Caco-2 (cell line): Measurements from ENCODE around the gene PDE11A. TPM values are rescaled to one million over a fixed set of nuclear protein-coding genes. Genes with fewer than 3 reads are reported as not detected.

Source experiments
- BruUV-seq: library from RNA; stranded (reverse); fragments of 400-500 nt; replicated peaks from 2 replicates; lab custom pipeline; 2021; lab: Mats Ljungman, UMichigan
- CTCF ChIA-PET: fragments of 300-600 bp; sonication (Branson Sonifier 250); formaldehyde crosslinking; loops from one replicate; lab custom pipeline; 2022; ENCODE audit warnings: antibody characterized with exemption; lab: Charles Lee
- POLR2A ChIA-PET: fragments of 300-600 bp; sonication (Branson Sonifier 250); formaldehyde crosslinking; loops from one replicate; lab custom pipeline; 2022; ENCODE audit warnings: antibody characterized with exemption; lab: Charles Lee
- DNase-seq, 2 experiments: peaks; one replicate each; pipeline versions ENCODE4 v3.0.0 to v3.0.0-alpha.2; 2020 to 2022
- H3K27me3 ChIP-seq: replicated peaks from 2 replicates; pipeline ENCODE4 v1.6.0; 2011; ENCODE audit warnings: low read length; ENCODE audit not compliant: control insufficient read depth, insufficient read depth
- H3K36me3 ChIP-seq: 2 replicates; pipeline ENCODE4 v1.5.1; 2011; ENCODE audit warnings: low read length; ENCODE audit not compliant: control insufficient read depth, insufficient read depth
- H3K4me1 ChIP-seq: fragments of 250-450 bp; sonication (Bioruptor Pico); 2 replicates; pipeline ENCODE4 v1.5.1; 2020; ENCODE audit warnings: mild to moderate bottlenecking
- H3K4me3 ChIP-seq: 2 replicates; pipeline ENCODE4 v1.5.1; 2011; ENCODE audit warnings: low read depth, mild to moderate bottlenecking, control low read depth, low read length
- H3K9me3 ChIP-seq: fragments of 250-450 bp; sonication (Bioruptor Pico); 2 replicates; pipeline ENCODE4 v1.5.1; 2020; ENCODE audit warnings: mild to moderate bottlenecking, moderate library complexity
- H3K27ac Mint-ChIP-seq: one replicate; pipeline ENCODE4 v1.8.0; 2022; ENCODE audit warnings: mixed read lengths; ENCODE audit not compliant: unreplicated experiment
- H3K27me3 Mint-ChIP-seq: one replicate; pipeline ENCODE4 v1.8.0; 2022; ENCODE audit warnings: mixed read lengths; ENCODE audit not compliant: insufficient read depth, unreplicated experiment
- H3K36me3 Mint-ChIP-seq: one replicate; pipeline ENCODE4 v1.8.0; 2022; ENCODE audit warnings: mild to moderate bottlenecking, mixed read lengths; ENCODE audit not compliant: insufficient read depth, unreplicated experiment
- H3K4me1 Mint-ChIP-seq: one replicate; pipeline ENCODE4 v1.8.0; 2022; ENCODE audit warnings: low read depth, mixed read lengths; ENCODE audit not compliant: unreplicated experiment
- H3K4me3 Mint-ChIP-seq: one replicate; pipeline ENCODE4 v1.8.0; 2022; ENCODE audit warnings: mild to moderate bottlenecking, moderate library complexity, mixed read lengths; ENCODE audit not compliant: unreplicated experiment
- H3K9me3 Mint-ChIP-seq: one replicate; pipeline ENCODE4 v1.8.0; 2022; ENCODE audit warnings: mixed read lengths; ENCODE audit not compliant: unreplicated experiment
- intact Hi-C: fragments of 100-400 bp; cut with micrococcal nuclease; formaldehyde crosslinking; loops from one replicate; pipeline ENCODE4 v1.10.0; 2022; ENCODE audit not compliant: unreplicated experiment
- total RNA-seq: library from RNA; stranded (reverse); gene quantifications from 2 replicates; pipeline ENCODE4 v1.2.3, GENCODE V29; 2022
- TF ChIP-seq, protein P1 (sequence below), 2 experiments: fragments of 200-600 bp in 1 of 2; IDR thresholded peaks; 1 replicate in 1 of 2; 2 replicates in 1 of 2; pipeline versions ENCODE4 v1.5.1 to v1.8.0; 2011 to 2022; ENCODE audit warnings: antibody characterized with exemption in 1 of 2, control low read depth in 1 of 2, inconsistent platforms in 1 of 2, low read depth in 1 of 2, low read length in 1 of 2, mild to moderate bottlenecking in 1 of 2, moderate library complexity in 1 of 2; ENCODE audit not compliant: insufficient read depth in 1 of 2, severe bottlenecking in 1 of 2, unreplicated experiment in 1 of 2

Gene PDE11A
- total RNA-seq, 1 experiment from 2014 or later, result 0.25 TPM

DNA sequence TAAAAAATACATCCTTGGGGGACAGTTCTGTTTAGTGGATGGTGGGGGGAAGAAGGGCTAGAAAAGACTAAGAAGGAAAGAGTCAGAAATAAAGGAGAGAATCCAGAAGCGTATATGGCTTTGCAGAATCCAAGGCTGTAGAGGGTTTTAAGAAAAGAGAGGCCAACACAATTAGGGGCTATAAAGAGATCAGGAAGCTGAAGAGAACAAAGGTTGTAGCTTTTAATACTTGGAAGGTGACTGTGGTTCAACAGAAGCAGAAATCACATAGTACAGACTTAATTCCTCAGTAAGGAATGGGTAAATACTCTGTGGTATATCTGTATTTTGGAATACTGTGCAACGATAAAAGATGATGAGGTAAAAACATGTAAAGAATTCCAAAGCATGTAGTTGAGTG lies 393.6 kb downstream of the PDE11A start:
- TF ChIP-seq, protein P1, sequence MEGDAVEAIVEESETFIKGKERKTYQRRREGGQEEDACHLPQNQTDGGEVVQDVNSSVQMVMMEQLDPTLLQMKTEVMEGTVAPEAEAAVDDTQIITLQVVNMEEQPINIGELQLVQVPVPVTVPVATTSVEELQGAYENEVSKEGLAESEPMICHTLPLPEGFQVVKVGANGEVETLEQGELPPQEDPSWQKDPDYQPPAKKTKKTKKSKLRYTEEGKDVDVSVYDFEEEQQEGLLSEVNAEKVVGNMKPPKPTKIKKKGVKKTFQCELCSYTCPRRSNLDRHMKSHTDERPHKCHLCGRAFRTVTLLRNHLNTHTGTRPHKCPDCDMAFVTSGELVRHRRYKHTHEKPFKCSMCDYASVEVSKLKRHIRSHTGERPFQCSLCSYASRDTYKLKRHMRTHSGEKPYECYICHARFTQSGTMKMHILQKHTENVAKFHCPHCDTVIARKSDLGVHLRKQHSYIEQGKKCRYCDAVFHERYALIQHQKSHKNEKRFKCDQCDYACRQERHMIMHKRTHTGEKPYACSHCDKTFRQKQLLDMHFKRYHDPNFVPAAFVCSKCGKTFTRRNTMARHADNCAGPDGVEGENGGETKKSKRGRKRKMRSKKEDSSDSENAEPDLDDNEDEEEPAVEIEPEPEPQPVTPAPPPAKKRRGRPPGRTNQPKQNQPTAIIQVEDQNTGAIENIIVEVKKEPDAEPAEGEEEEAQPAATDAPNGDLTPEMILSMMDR (IDR thresholded peaks at IDR 0.05; ENCODE audit: insufficient read depth in 1 of 2, low read depth in 1 of 2, low read length in 1 of 2, severe bottlenecking in 1 of 2, unreplicated experiment in 1 of 2), result no peak
- Histone ChIP-seq H3K4me3 (no peak overlapping the region), H3K36me3 (no peaks in the 10 kb centered on the region), H3K4me1 (no peaks in the 10 kb centered on the region), H3K27me3 (peaks cover 1% of the 10 kb centered on the region; the same call in 1 of the 2 replicates), H3K9me3 (no peaks in the 10 kb centered on the region)
- Mint-ChIP-seq H3K9me3 (no peaks in the 10 kb centered on the region), H3K36me3 (no peaks in the 10 kb centered on the region), H3K27me3 (peaks cover 6% of the 10 kb centered on the region), H3K4me1 (no peaks in the 10 kb centered on the region), H3K4me3 (no peak overlapping the region), H3K27ac (no peak overlapping the region)
- CTCF ChIA-PET, result no interaction called here
- BruUV-seq, result no TSS peak
- intact Hi-C loops, result no loop called here
- POLR2A ChIA-PET, result no interaction called here
- no peak for DNase-seq

DNA sequence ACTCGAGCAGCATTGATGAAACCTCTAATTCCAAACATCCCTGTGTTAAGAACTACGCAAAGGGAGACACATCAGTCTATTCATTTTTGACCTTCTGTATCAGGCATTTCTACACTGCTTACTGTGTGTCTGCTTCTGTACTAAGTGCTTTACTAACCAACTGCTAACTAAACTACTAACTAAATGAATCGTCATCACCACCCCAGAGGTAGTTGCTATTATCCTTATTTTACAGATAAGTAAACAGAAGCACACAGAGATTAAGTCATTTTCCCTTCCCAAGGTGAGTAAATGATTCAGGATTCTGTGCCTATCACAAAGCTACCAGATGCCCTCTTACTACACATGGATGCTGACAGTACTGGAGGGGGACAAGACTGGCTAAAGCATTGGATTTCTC lies 395.9 kb downstream of the PDE11A start:
- H3K4me1 Mint-ChIP-seq, result no peaks in the 10 kb centered on the region
- no peaks in the 10 kb centered on the region for H3K9me3 Mint-ChIP-seq
- Histone ChIP-seq H3K36me3 (no peaks in the 10 kb centered on the region), H3K27me3 (peaks cover 1% of the 10 kb centered on the region; the same call in 1 of the 2 replicates), H3K9me3 (no peaks in the 10 kb centered on the region), H3K4me1 (no peaks in the 10 kb centered on the region), H3K4me3 (no peak overlapping the region)
- no peak overlapping the region for H3K4me3 Mint-ChIP-seq
- intact Hi-C loops, result no loop called here
- POLR2A ChIA-PET, result no interaction called here
- DNase-seq, result no peak
- BruUV-seq, result no TSS peak
- TF ChIP-seq, protein P1 (IDR thresholded peaks at IDR 0.05; ENCODE audit: insufficient read depth in 1 of 2, low read depth in 1 of 2, low read length in 1 of 2, severe bottlenecking in 1 of 2, unreplicated experiment in 1 of 2), result no peak
- no peaks in the 10 kb centered on the region for H3K36me3 Mint-ChIP-seq
- H3K27ac Mint-ChIP-seq, result no peak overlapping the region
- CTCF ChIA-PET, result no interaction called here
- peaks cover 6% of the 10 kb centered on the region for H3K27me3 Mint-ChIP-seq

DNA sequence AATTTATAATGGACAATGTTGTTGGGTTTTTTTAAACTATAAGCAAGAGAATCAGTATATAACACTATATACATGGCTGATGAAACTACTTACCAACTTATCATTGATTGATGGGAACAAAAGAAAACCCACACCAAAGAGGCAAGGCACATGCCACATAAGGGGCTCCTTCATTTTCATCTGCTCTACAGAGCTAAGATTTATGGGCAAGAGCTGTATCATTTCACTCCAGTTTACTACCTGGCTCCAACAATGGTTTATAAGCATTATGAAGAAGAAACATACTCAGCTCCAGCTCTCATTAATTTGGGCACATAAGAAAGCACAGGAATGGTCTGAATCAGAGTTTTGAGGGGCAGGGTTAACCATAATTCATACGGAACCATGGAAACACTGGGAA lies 396.8 kb downstream of the PDE11A start:
- Mint-ChIP-seq H3K9me3 (no peaks in the 10 kb centered on the region), H3K4me3 (no peak overlapping the region), H3K27ac (no peak overlapping the region), H3K36me3 (no peaks in the 10 kb centered on the region), H3K4me1 (no peaks in the 10 kb centered on the region), H3K27me3 (peaks cover 6% of the 10 kb centered on the region)
- DNase-seq, result no peak
- no peaks in the 10 kb centered on the region for H3K9me3 ChIP-seq
- POLR2A ChIA-PET, result no interaction called here
- no peaks in the 10 kb centered on the region for H3K36me3 ChIP-seq
- intact Hi-C loops, result no loop called here
- no peak overlapping the region for H3K4me3 ChIP-seq
- peaks cover 1% of the 10 kb centered on the region; the same call in 1 of the 2 replicates for H3K27me3 ChIP-seq
- CTCF ChIA-PET, result no interaction called here
- TF ChIP-seq, protein P1 (IDR thresholded peaks at IDR 0.05; ENCODE audit: insufficient read depth in 1 of 2, low read depth in 1 of 2, low read length in 1 of 2, severe bottlenecking in 1 of 2, unreplicated experiment in 1 of 2), result no peak
- H3K4me1 ChIP-seq, result no peaks in the 10 kb centered on the region
- BruUV-seq, result no TSS peak
